ENCODE measurements around the gene PIEZO1. TPM values are rescaled to one million over a fixed set of nuclear protein-coding genes. Genes with fewer than 3 reads are reported as not detected.

Gene PIEZO1
- total RNA-seq, 2 donors from 2014 or later, result 156 to 202 TPM

GRCh38 chr16:88686439-88687253 lies 98.4 kb downstream of the PIEZO1 start, which contains the start of gene SNAI3:
Gene SNAI3 (minus strand): TSS chr16:88686507. CDS start chr16:88686406, 101 bp downstream.
- peaks cover 6% of the 10 kb centered on the region for H3K4me1 ChIP-seq (replicated peaks)
- peak within 1 kb of the TSS; percentile 45 to 50 for H3K4me3 ChIP-seq
- TF ChIP-seq POLR2A (IDR thresholded peaks at IDR 0.05), result no peak
- TF ChIP-seq POLR2AphosphoS5 (IDR thresholded peaks at IDR 0.05), result peak; percentile 33
- H3K27me3 ChIP-seq (replicated peaks; ENCODE audit: insufficient read depth), result peaks cover 3% of the 10 kb centered on the region
- no peaks in the 10 kb centered on the region for H3K9me3 ChIP-seq
- no peaks in the 10 kb centered on the region for H3K36me3 ChIP-seq
- DNase-seq (ENCODE audit: low spot score), result peak; percentile 78
- WGBS, result 8% methylated on average over 50 of the region's 65 CpGs
- H3K27ac ChIP-seq, result no peak within 1 kb of the TSS
- intact Hi-C loops (cut with DNase I), result no loop called here

GRCh38 chr16:88686062-88686438 lies 99.0 kb downstream of the PIEZO1 start:
- TF ChIP-seq POLR2A (IDR thresholded peaks at IDR 0.05) (no peak), POLR2AphosphoS5 (IDR thresholded peaks at IDR 0.05) (no peak)
- Histone ChIP-seq H3K9me3 (no peaks in the 10 kb centered on the region), H3K27ac (no peak overlapping the region), H3K4me3 (peak overlapping the region; percentile 45 to 50), H3K36me3 (no peaks in the 10 kb centered on the region), H3K27me3 (replicated peaks; ENCODE audit: insufficient read depth) (peaks cover 3% of the 10 kb centered on the region), H3K4me1 (replicated peaks) (peaks cover 6% of the 10 kb centered on the region)
- intact Hi-C loops (cut with DNase I), result no loop called here
- WGBS, result 0% methylated on average over 20 of the region's 25 CpGs
- DNase-seq (ENCODE audit: low spot score), result no peak

- 4% methylated on average over 26 of the region's 33 CpGs for WGBS
- no peaks in the 10 kb centered on the region for H3K9me3 ChIP-seq
- intact Hi-C loops (cut with DNase I), result no loop called here
- H3K27ac ChIP-seq, result no peak overlapping the region
- no peak for DNase-seq (ENCODE audit: low spot score)
- no peaks in the 10 kb centered on the region for H3K36me3 ChIP-seq
- peaks cover 6% of the 10 kb centered on the region for H3K4me1 ChIP-seq (replicated peaks)
- TF ChIP-seq CTCF (IDR thresholded peaks at IDR 0.05), result peak in 2 of 4 experiments; percentile 10 to 42
- TF ChIP-seq POLR2A (IDR thresholded peaks at IDR 0.05), result no peak
- TF ChIP-seq POLR2AphosphoS5 (IDR thresholded peaks at IDR 0.05), result no peak
- H3K27me3 ChIP-seq (replicated peaks; ENCODE audit: insufficient read depth), result peaks cover 3% of the 10 kb centered on the region
- H3K4me3 ChIP-seq, result peak overlapping the region; percentile 45 to 50
Measured at GRCh38 chr16:88685156-88686061, 99.6 kb downstream of the PIEZO1 start.

GRCh38 chr16:88684569-88685155 lies 100.4 kb downstream of the PIEZO1 start:
- no peak overlapping the region for H3K27ac ChIP-seq
- no peak overlapping the region for H3K4me3 ChIP-seq
- intact Hi-C loops (cut with DNase I), result no loop called here
- H3K4me1 ChIP-seq (replicated peaks), result peaks cover 6% of the 10 kb centered on the region
- TF ChIP-seq POLR2A (IDR thresholded peaks at IDR 0.05) (no peak), CTCF (IDR thresholded peaks at IDR 0.05) (no peak), POLR2AphosphoS5 (IDR thresholded peaks at IDR 0.05) (no peak)
- DNase-seq (ENCODE audit: low spot score), result no peak
- H3K27me3 ChIP-seq (replicated peaks; ENCODE audit: insufficient read depth), result peaks cover 3% of the 10 kb centered on the region
- no peaks in the 10 kb centered on the region for H3K36me3 ChIP-seq
- WGBS, result 68% methylated on average over 15 of the region's 15 CpGs
- no peaks in the 10 kb centered on the region for H3K9me3 ChIP-seq

- WGBS, result 31% methylated on average over 21 of the region's 21 CpGs
- TF ChIP-seq POLR2AphosphoS5 (IDR thresholded peaks at IDR 0.05) (no peak), CTCF (IDR thresholded peaks at IDR 0.05) (no peak), POLR2A (IDR thresholded peaks at IDR 0.05) (no peak)
- H3K4me1 ChIP-seq (replicated peaks), result peaks cover 6% of the 10 kb centered on the region
- DNase-seq (ENCODE audit: low spot score), result no peak
- H3K27me3 ChIP-seq (replicated peaks; ENCODE audit: insufficient read depth), result no peaks in the 10 kb centered on the region
- no peaks in the 10 kb centered on the region for H3K9me3 ChIP-seq
- H3K36me3 ChIP-seq, result no peaks in the 10 kb centered on the region
- no peak overlapping the region for H3K27ac ChIP-seq
- intact Hi-C loops (cut with DNase I), result no loop called here
- H3K4me3 ChIP-seq, result no peak overlapping the region
Measured at GRCh38 chr16:88681709-88682451, 103.1 kb downstream of the PIEZO1 start.
